ENCODE measurements around the gene MYO1H. TPM values are rescaled to one million over a fixed set of nuclear protein-coding genes. Genes with fewer than 3 reads are reported as not detected.

MYO1H gene
- total RNA-seq, 1 experiment from 2014 or later, result 0.26 TPM

DNA sequence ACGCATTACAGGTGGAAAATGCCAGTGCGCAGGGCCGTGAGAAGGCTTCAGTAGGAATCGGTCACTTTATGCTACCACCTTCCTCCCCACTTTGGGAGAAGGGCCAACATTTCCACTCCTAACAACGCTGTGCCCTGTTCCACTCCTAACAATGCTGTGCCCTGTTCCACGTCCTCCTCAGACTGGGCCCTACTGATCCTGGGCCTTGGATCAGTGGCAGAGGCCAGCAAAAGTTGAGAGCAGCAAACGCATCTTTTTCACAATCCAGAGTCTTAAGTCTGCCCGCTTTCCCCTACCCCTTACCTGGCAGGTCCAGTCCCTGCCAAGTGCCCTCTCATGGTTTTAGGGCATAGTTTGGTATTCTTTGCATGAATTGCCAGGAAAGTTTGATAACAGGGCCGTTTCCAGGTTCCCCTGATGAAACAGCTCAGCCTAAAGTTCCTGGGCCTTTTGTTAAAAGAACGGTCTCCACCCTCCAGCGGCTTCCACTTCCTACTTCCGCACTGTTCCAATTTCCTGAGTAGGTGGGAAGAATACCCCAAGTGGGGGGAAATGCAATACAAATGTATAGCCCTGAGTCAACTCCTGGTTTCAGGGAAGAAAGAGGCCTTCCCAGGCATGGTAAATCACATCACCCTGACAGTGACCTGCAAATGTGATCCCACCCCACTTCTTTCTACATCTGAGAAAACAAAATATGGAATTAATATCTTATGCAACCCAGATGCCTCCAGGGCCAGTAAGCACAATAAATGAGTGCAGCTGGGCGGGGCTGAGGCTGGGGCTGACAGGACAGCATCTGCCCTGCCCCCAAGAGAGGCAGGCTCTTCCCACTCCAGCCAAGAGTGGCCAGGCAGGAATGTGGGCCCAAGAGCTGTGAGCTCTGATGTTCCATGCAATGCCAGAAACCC is 114.4 kb downstream of the MYO1H start:
- H3K4me1 ChIP-seq (ENCODE audit: insufficient read depth, low read length), result peaks cover 41% of the 10 kb centered on the region

More for the DNA sequence above, 114.4 kb downstream of the MYO1H start:
- Histone ChIP-seq H3K79me2 (ENCODE audit: insufficient read depth, low read length) (peaks cover 17% of the 10 kb centered on the region; the same call in 1 of the 2 replicates), H4K5ac (ENCODE audit: insufficient read length, low read depth, low read length) (no peak overlapping the region), H3K27me3 (ENCODE audit: insufficient read depth, low read length) (no peaks in the 10 kb centered on the region), H2AK5ac (ENCODE audit: insufficient read length, low read length) (peak overlapping the region; percentile 28), H4K8ac (replicated peaks; ENCODE audit: insufficient read length, low read depth, low read length) (no peak overlapping the region), H4K20me1 (ENCODE audit: control insufficient read depth, insufficient read depth, insufficient read length) (peaks cover 2% of the 10 kb centered on the region), H3K56ac (ENCODE audit: insufficient read length, low read depth, low read length) (no peak overlapping the region), H3K18ac (ENCODE audit: insufficient read length, low read depth, low read length) (peak overlapping the region; percentile 1), H2BK120ac (ENCODE audit: low read depth, low read length, poor library complexity, severe bottlenecking) (no peak overlapping the region), H3K14ac (ENCODE audit: insufficient read depth, low read length) (no peak overlapping the region), H3K27ac (ENCODE audit: insufficient read length, low read depth, low read length) (peak overlapping the region; percentile 21), H3K9ac (ENCODE audit: extremely low read depth, insufficient read length, low read length) (no peak overlapping the region), H2BK15ac (ENCODE audit: low read depth, low read length) (no peak overlapping the region), H3K9me3 (ENCODE audit: control insufficient read depth, low read depth, low read length) (no peaks in the 10 kb centered on the region), H2AFZ (ENCODE audit: low read length) (no peak overlapping the region), H3T11ph (ENCODE audit: low read length) (no peak overlapping the region), H3K79me1 (ENCODE audit: insufficient read depth, low read depth, low read length, poor library complexity, severe bottlenecking) (peaks cover 6% of the 10 kb centered on the region), H3K4ac (ENCODE audit: low read depth, low read length) (no peak overlapping the region), H2BK12ac (ENCODE audit: insufficient read length, low read depth, low read length) (peak overlapping the region; percentile 64), H3K23ac (ENCODE audit: insufficient read length, low read depth, low read length) (no peak overlapping the region), H2BK20ac (ENCODE audit: low read depth, low read length, poor library complexity, severe bottlenecking) (no peak overlapping the region), H4K91ac (ENCODE audit: insufficient read length, low read depth, low read length) (no peak overlapping the region), H3K23me2 (ENCODE audit: insufficient read length, low read depth, low read length, poor library complexity, severe bottlenecking) (no peaks in the 10 kb centered on the region), H3K4me2 (ENCODE audit: insufficient read depth, insufficient read length, low read length) (peak overlapping the region; percentile 35), H2BK5ac (ENCODE audit: insufficient read length, low read length) (peak overlapping the region; percentile 32)
- Mint-ChIP-seq H3K27me3 (ENCODE audit: low read depth) (no peaks in the 10 kb centered on the region), H3K4me3 (peak overlapping the region; percentile 5 to 51; a peak in 2 of 5 replicates), H3K27ac (peak overlapping the region; percentile 82 to 97 (median 96)), H3K36me3 (ENCODE audit: insufficient read depth in 1 of 3, low read depth in 3 of 3) (peaks cover 9 to 42% (median 27%) of the 10 kb centered on the region in 3 experiments; a peak in 6 of 7 replicates), H3K4me1 (peaks cover 85 to 91% of the 10 kb centered on the region in 2 experiments), H3K9me3 (no peaks in the 10 kb centered on the region; a peak in 2 of 5 replicates)
- TF ChIP-seq, protein P1, sequence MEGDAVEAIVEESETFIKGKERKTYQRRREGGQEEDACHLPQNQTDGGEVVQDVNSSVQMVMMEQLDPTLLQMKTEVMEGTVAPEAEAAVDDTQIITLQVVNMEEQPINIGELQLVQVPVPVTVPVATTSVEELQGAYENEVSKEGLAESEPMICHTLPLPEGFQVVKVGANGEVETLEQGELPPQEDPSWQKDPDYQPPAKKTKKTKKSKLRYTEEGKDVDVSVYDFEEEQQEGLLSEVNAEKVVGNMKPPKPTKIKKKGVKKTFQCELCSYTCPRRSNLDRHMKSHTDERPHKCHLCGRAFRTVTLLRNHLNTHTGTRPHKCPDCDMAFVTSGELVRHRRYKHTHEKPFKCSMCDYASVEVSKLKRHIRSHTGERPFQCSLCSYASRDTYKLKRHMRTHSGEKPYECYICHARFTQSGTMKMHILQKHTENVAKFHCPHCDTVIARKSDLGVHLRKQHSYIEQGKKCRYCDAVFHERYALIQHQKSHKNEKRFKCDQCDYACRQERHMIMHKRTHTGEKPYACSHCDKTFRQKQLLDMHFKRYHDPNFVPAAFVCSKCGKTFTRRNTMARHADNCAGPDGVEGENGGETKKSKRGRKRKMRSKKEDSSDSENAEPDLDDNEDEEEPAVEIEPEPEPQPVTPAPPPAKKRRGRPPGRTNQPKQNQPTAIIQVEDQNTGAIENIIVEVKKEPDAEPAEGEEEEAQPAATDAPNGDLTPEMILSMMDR (conservative IDR thresholded peaks at IDR 0.05), result no peak
- no CpG with 5 or more reads among the region's 13 CpGs for WGBS (ENCODE audit: extremely low coverage, insufficient read length, low lambda C conversion rate)
- no peak for DNase-seq

Measured in H9 (cell line).